Muscle layer of duodenum (tissue), 2 donors: ENCODE results near the gene COL5A2.
A peak's percentile ranks its signal among the peaks of the same experiment; 100 is the strongest.

Source experiments
- H3K27ac ChIP-seq: one replicate; pipeline ENCODE4 v1.7.0; 2013; ENCODE audit warnings: mild to moderate bottlenecking, low read length
- H3K27me3 ChIP-seq: one replicate; pipeline ENCODE4 v1.7.0; 2013; ENCODE audit warnings: low read depth, mild to moderate bottlenecking, control low read depth, low read length
- H3K36me3 ChIP-seq, 2 donors: one replicate each; pipeline ENCODE4 v1.7.0; 2013; ENCODE audit warnings: low read length in 2 of 2, control low read depth in 1 of 2, mild to moderate bottlenecking in 1 of 2; ENCODE audit not compliant: insufficient read depth in 2 of 2, control insufficient read depth in 1 of 2
- H3K4me1 ChIP-seq, 2 donors: one replicate each; pipeline ENCODE4 v1.7.0; 2013; ENCODE audit warnings: low read length in 2 of 2, mild to moderate bottlenecking in 2 of 2, control low read depth in 1 of 2, moderate library complexity in 1 of 2; ENCODE audit not compliant: insufficient read depth in 2 of 2, control insufficient read depth in 1 of 2
- H3K4me3 ChIP-seq, 2 donors: one replicate each; pipeline ENCODE4 v1.7.0; 2013; ENCODE audit warnings: low read length in 2 of 2, low read depth in 1 of 2, mild to moderate bottlenecking in 1 of 2
- H3K9me3 ChIP-seq, 2 donors: one replicate each; pipeline ENCODE4 v1.7.0; 2013; ENCODE audit warnings: low read length in 2 of 2, control low read depth in 1 of 2, mild to moderate bottlenecking in 1 of 2; ENCODE audit not compliant: control insufficient read depth in 1 of 2
- donor health status: healthy.

Gene COL5A2

DNA sequence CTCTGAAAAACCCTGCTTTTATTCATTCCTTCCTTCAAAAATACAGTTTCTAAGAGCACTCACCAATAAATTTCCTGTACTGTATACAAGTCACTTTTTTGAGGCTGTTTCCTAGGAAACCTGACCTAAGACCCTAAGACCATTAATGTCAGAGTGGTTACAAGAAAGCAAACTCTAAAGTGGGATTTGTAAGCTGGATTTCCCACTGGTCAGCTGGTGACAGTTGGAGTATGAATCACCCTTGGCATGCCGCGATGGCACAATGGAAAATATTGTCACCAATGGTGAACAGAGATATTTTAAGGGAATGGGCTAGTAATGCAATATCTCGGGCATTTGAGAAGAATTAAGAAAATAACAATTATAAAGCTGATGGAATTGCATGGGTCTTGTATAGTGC lies 103.4 kb downstream of the COL5A2 start:
- Histone ChIP-seq H3K27me3 (no peaks in the 10 kb centered on the region), H3K4me1 (no peaks in the 10 kb centered on the region), H3K4me3 (no peak overlapping the region), H3K27ac (no peak overlapping the region), H3K36me3 (peaks cover 14 to 50% of the 10 kb centered on the region in 2 donors), H3K9me3 (no peaks in the 10 kb centered on the region)

DNA sequence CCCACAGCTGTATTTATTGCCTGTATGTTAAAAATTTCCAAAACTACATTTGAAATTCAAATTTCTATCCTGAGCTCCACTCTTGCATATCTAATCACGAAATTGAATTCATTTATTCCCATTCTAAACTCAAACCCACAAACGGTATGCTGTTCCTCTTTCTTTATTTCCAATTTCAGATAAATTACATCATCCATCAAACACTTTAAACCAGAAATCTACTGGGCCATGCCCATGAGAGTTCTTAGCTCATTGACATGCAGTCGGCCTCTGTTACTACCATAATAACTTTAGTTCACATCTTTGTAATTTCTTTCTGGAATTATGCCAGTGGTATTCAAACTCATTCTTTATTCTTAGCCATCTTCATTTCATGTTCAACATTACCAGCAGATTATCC lies 105.1 kb downstream of the COL5A2 start:
- H3K9me3 ChIP-seq, result no peaks in the 10 kb centered on the region
- peaks cover 23 to 55% of the 10 kb centered on the region in 2 donors for H3K36me3 ChIP-seq
- H3K4me3 ChIP-seq, result no peak overlapping the region
- H3K27me3 ChIP-seq, result no peaks in the 10 kb centered on the region
- H3K27ac ChIP-seq, result no peak overlapping the region
- peaks cover 0 to 7% of the 10 kb centered on the region in 2 donors for H3K4me1 ChIP-seq

DNA sequence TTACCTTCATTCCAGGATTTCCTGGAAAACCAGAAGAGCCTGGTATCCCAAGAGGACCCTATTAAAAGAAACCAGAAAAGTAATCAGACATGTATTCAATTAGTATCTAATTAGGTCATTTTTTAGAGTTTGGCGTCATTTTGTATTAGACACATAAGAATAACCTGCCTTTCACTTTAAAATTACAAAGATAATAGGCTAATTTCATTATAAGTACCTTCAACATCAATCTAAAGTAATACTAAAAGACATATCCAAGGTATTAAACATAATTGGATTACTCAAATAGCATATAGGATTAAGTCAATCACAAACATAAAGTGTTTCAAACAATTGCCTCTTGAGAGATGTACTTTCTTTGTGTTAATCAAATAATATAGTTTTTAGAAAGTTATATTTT lies 107.5 kb downstream of the COL5A2 start:
- no peaks in the 10 kb centered on the region for H3K27me3 ChIP-seq
- H3K36me3 ChIP-seq, result peaks cover 22 to 44% of the 10 kb centered on the region in 2 donors
- H3K4me1 ChIP-seq, result peaks cover 0 to 7% of the 10 kb centered on the region in 2 donors
- no peaks in the 10 kb centered on the region for H3K9me3 ChIP-seq
- H3K27ac ChIP-seq, result no peak overlapping the region
- H3K4me3 ChIP-seq, result no peak overlapping the region

- peak overlapping the region; percentile 3 for H3K27ac ChIP-seq
- H3K4me1 ChIP-seq, result peaks cover 0 to 7% of the 10 kb centered on the region in 2 donors
- H3K4me3 ChIP-seq, result no peak overlapping the region
- no peaks in the 10 kb centered on the region for H3K9me3 ChIP-seq
- peaks cover 34 to 45% of the 10 kb centered on the region in 2 donors for H3K36me3 ChIP-seq
- no peaks in the 10 kb centered on the region for H3K27me3 ChIP-seq
Measured at GRCh38 chr2:189069855-189070619, 109.5 kb downstream of the COL5A2 start.

- Histone ChIP-seq H3K36me3 (peaks cover 25 to 55% of the 10 kb centered on the region in 2 donors), H3K4me1 (peaks cover 0 to 7% of the 10 kb centered on the region in 2 donors), H3K4me3 (no peak overlapping the region), H3K27ac (no peak overlapping the region), H3K27me3 (no peaks in the 10 kb centered on the region), H3K9me3 (no peaks in the 10 kb centered on the region)
Measured at GRCh38 chr2:189066037-189066436, 113.5 kb downstream of the COL5A2 start.

- Histone ChIP-seq H3K36me3 (peaks cover 0 to 22% of the 10 kb centered on the region in 2 donors), H3K27ac (no peak overlapping the region), H3K4me3 (no peak overlapping the region), H3K9me3 (no peaks in the 10 kb centered on the region), H3K4me1 (no peaks in the 10 kb centered on the region), H3K27me3 (no peaks in the 10 kb centered on the region)
Measured at GRCh38 chr2:189060096-189060642, 119.4 kb downstream of the COL5A2 start.

DNA sequence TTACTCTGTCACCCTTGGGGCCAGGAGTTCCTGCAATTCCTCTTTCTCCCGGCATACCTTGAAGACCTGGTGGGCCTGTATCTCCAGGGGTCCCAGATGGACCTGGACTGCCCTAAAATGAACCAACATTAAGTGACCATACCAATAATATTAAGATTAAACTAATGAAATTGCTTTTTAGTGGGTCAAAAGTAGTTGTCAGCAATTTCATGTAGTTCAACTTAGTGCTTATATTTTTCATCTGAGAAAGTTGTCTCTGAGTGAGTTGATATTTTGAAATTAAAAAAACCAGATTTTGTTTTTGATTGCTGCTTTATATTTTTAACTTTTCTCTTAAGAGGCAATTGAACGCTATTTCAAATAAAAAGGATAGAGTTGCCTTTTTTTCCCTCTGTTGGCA lies 122.2 kb downstream of the COL5A2 start:
- Histone ChIP-seq H3K27me3 (no peaks in the 10 kb centered on the region), H3K27ac (no peak overlapping the region), H3K4me3 (no peak overlapping the region), H3K9me3 (no peaks in the 10 kb centered on the region), H3K36me3 (peaks cover 3 to 6% of the 10 kb centered on the region in 2 donors), H3K4me1 (no peaks in the 10 kb centered on the region)

DNA sequence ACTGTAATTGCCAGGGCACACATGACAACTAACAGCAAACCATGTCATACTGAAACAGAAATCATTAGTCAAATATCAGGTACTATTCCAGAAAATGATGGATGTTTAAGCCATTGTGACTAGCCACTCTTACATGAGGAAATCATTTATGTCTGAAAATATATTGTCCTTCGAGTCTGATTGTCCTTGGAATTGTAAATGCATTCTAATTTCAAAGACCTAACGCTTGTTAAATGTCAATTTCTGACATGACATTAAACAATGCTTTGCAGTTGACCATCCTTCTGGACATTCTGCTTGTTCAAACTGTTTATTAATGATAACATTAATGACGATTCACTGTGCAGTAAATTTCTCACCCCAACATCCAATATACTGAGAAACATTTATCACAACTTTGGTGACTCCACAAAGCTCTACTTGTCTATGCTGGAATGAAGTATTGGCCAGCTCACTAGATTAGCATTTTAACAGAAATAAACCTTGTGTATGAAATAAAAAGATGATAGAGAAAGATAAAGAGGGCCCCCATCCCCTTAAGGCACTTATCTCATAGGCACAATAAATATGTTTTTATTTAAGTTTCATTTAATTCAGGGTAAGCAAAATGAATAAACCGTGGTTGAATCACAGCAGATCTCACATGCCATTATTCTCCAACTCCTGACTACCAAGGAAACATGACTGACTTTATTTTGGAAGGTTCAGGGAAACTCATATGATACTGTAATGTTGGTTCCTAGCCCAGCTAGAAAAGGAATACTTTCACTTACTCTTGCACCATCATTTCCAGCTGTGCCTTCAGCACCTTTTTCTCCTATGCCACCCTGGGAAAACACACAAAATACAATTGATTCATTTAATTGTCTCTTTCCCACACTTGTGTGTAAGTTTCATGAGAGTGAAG lies 123.1 kb downstream of the COL5A2 start:
- Histone ChIP-seq H3K4me1 (no peaks in the 10 kb centered on the region), H3K27ac (no peak overlapping the region), H3K27me3 (no peaks in the 10 kb centered on the region), H3K9me3 (no peaks in the 10 kb centered on the region), H3K36me3 (peaks cover 3 to 10% of the 10 kb centered on the region in 2 donors), H3K4me3 (no peak overlapping the region)

DNA sequence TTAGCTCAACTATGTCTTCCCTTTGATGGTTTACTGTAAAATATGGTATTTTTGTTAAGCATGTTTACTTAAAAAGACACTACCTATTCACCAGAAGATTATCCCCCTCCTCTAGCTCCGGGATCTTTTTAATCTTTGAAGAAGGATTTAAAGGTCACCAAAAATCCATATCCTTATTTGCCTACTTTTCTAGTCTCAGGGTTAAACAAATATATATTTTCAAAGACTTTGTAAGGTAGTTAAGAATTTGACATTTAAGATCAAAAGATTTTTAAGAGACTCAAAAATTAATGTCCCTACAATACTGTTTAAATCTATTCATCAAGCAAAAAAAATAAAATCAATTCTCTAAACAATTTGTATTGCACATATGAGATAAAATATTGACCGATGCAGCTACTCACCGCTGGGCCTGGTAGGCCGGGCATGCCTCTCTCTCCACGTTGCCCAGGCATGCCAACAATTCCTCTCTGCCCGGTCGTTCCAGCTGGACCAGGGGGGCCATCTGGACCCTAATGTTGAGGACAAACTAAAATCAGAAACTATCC lies 129.3 kb downstream of the COL5A2 start:
- Histone ChIP-seq H3K27me3 (no peaks in the 10 kb centered on the region), H3K27ac (no peak overlapping the region), H3K36me3 (peaks cover 10 to 50% of the 10 kb centered on the region in 2 donors), H3K9me3 (no peaks in the 10 kb centered on the region), H3K4me1 (no peaks in the 10 kb centered on the region), H3K4me3 (no peak overlapping the region)

- Histone ChIP-seq H3K27me3 (no peaks in the 10 kb centered on the region), H3K27ac (no peak overlapping the region), H3K4me3 (no peak overlapping the region), H3K4me1 (no peaks in the 10 kb centered on the region), H3K9me3 (no peaks in the 10 kb centered on the region), H3K36me3 (peaks cover 10 to 50% of the 10 kb centered on the region in 2 donors)
Measured at GRCh38 chr2:189049709-189050164, 129.8 kb downstream of the COL5A2 start.

DNA sequence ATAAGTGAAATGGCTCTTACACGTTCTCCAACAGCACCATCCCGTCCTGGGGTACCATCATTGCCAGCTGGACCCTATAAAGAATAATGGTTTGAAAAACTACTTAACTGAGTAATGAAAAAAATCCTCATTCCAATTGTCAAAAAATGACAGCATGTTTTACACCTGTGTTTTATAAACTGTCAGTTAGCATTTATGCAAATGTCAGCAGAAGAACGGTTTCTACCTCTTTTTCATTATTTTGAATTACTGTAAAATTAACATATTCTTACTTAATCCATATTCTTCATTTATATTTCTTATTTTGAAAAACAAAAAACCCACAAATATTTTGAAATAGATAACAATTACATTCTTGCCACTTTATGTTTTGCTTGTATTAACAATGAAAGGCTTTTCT lies 131.4 kb downstream of the COL5A2 start:
- H3K4me1 ChIP-seq, result no peaks in the 10 kb centered on the region
- peaks cover 10 to 50% of the 10 kb centered on the region in 2 donors for H3K36me3 ChIP-seq
- no peak overlapping the region for H3K4me3 ChIP-seq
- no peak overlapping the region for H3K27ac ChIP-seq
- H3K9me3 ChIP-seq, result no peaks in the 10 kb centered on the region
- H3K27me3 ChIP-seq, result no peaks in the 10 kb centered on the region
